Spleen (tissue), 7 donors: Measurements from ENCODE around the gene KIF23.

Experiments used
- CTCF ChIP-seq, 11 experiments: fragments of 200-600 bp in 7 of 11; fragments of 450-650 bp in 4 of 11; sonication (generic) in 4 of 11; IDR thresholded peaks in 8 of 11; conservative IDR thresholded peaks in 3 of 11; 1 replicate in 7 of 11; 2 replicates in 4 of 11; pipeline versions ENCODE4 v1.4.0 to v1.8.0; 2016 to 2021; ENCODE audit warnings: antibody characterized with exemption in 11 of 11, inconsistent platforms in 4 of 11, mild to moderate bottlenecking in 1 of 11
- POLR2A ChIP-seq, 3 donors: fragments of 450-650 bp; IDR thresholded peaks; one replicate each; pipeline ENCODE4 v1.5.1; 2017; ENCODE audit warnings: antibody characterized with exemption in 3 of 3, mild to moderate bottlenecking in 1 of 3
- POLR2AphosphoS5 ChIP-seq, 3 donors: sonication (generic); formaldehyde crosslinking; IDR thresholded peaks; one replicate each; pipeline ENCODE4 v1.5.1; 2017; ENCODE audit warnings: antibody characterized with exemption in 3 of 3
- donor health status: DM: no; HTN: no; CAD: no; lungs with moderate emphysema.
- donor health status: DM: no; HTN: no; CAD: no.
- donor health status: DM: no; HTN: no; CAD: no.

DNA sequence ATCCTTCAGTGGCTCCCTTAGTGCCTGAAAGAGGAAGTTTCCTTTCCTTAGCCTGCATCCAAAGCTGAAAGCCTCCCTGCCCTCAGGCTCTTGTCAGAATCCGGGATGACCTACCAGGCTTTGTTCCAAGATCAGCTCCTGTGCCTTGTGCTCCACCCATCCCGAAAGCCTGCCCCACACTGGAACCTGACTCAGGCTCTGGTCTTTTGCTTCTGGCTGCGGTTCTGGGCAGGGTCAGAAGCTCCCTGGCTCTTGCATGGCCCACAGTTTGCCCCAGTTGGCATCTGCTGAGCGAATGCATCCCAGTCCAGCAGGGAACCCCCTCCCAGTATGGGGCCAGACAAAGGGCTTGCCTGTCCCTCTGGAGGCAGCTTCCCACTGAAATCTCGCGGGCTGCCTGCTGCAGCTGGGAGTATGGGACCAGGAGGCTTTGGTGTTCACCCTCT, 25.9 kb upstream of the KIF23 start:
- TF ChIP-seq POLR2AphosphoS5 (IDR thresholded peaks at IDR 0.05) (no peak), POLR2A (IDR thresholded peaks at IDR 0.05) (no peak), CTCF (IDR thresholded peaks at IDR 0.05 in 8 of 11, conservative IDR thresholded peaks at IDR 0.05 in 3 of 11) (no peak)
